ENCODE measurements around the gene TMIGD2. TPM values are rescaled to one million over a fixed set of nuclear protein-coding genes. Genes with fewer than 3 reads are reported as not detected.
"Not testable (repeated sequence)": the region's sequence is repeated elsewhere in the genome, so short reads cannot be mapped to it uniquely, and the experiment has no call there.

Gene TMIGD2
- total RNA-seq, 1 donor from 2014 or later: 0.20 TPM

DNA sequence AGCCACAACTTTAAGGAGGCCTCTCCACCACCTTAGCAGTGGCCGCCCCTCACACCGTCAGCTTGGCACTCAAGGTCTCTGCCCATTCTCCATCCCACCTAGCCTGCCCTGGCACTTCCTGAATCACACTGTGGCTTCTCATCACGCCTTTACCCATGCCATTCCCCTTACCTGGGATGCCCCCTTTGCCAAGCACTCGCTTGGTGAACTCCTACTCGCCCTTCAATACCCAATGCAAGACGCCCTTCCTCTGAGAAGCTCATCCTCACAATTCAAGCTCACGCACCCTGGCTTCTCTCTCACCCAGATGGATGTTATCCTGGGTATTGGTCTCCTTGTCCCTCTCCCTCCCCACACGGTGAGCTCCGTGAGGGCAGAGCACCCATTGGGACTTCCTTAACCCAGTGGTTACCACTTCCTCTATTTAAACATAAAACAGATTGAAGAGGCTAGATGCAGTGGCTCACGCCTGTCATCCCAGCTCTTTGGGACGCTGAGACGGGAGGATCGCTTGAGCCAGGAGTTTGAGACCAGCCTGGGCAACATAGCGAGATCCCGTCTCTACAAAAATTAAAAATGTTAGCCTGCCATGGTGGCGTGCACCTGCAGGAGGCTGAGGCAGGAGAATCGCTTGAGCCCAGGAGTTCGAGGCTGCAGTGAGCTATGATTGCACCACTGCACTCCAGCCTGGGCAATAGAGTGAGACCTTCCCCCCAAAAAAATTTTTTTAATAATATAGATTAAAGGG, 35.8 kb downstream of the TMIGD2 start:
- no peak for ATAC-seq

DNA sequence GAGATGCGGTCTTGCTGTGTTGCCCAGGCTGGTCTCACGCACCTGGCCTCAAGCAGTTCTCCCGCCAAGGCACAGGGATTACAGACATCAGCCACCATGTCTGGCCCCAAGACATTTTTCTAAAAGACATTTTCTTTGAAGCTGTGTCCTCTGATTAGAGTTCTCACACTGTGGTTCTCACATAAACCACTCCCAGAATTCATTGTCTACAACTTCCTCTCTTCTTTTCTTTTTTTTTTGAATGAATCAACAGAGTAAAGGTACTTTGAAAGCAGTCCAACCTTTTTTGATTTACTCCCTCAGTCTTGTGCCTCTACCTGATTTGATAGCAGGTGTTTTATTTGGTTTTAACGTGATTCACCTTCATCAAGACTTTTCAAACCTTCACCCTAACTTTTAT, 37.4 kb downstream of the TMIGD2 start:
- no peak for ATAC-seq

DNA sequence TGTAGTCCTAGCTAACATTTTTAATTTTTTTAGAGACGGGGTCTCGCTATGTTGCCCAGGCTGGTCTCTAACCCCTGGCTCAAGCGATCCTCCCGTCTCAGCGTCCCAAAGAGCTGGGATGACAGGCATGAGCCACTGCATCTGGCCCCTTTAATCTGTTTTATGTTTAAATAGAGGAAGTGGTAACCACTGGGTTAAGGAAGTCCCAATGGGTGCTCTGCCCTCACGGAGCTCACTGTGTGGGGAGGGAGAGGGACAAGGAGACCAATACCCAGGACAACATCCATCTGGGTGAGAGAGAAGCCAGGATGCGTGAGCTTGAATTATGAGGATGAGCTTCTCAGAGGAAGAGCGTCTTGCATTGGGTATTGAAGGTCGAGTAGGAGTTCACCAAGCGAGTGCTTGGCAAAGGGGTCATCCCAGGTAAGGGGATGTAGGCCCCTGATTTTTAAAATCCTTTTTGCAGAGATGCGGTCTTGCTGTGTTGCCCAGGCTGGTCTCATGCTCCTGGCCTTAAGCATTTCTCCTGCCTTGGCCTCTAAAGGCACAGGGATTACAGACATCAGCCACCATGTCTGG, 41.5 kb downstream of the TMIGD2 start:
- ATAC-seq: no peak

DNA sequence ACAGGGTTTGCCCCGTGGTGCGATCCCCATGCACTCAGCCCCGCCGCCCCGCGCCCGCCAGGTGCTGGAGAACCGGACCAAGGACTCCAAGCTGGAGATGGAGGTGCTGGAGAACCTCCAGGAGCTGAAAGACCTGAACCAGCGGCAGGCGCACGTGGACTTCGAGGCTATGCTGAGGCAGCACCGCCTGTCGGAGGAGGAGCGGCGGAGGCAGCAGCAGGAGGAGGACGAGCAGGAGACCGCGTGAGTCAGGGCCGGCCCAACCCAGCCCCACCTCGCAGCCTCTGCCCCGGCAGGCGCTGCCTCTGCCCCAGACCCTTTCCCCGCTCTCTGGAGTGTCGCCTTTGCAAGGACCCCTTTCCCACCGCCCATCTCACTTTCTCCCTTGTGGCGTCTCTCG, 44.0 kb downstream of the TMIGD2 start:
- ATAC-seq: peak; percentile 12

DNA sequence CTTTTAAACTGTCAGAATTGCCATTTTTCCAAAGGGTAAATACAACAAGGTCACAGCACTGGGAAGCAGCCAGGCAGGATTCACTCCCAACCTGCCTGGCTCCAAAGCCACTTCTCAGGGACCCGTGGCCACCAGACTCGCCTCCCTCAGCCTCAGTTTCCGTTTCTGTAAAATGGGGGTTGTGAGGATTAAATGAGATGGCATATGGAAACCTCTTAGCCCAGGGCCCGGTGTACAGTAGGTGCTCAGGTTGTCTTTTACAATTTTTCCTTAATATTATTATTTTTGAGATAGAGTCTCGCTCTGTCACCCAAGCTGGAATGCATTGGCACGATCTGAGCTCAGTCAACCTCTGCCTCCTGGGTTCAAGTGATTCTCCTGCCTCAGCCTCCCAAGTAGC, 45.2 kb downstream of the TMIGD2 start:
- no peak for ATAC-seq

DNA sequence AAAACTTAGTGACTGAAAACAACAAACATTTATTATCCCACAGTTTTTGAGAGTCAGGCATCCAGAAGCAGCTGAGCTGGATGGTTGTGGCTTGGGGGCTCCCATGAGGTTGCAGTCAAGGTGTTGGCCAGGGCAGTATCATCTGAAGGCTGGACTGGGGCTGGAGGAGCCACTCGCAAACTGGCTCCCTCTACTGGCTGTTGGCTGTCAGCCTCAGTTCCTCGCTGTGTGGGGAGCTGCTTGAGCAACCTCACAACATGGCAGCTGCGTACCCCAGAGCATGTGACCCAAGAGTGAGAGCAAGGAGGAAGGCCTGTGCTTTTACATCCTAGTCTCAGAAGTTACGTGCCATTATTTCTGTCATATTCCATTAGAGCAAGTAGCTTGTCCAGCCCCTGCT, 45.6 kb downstream of the TMIGD2 start:
- no peak for ATAC-seq

DNA sequence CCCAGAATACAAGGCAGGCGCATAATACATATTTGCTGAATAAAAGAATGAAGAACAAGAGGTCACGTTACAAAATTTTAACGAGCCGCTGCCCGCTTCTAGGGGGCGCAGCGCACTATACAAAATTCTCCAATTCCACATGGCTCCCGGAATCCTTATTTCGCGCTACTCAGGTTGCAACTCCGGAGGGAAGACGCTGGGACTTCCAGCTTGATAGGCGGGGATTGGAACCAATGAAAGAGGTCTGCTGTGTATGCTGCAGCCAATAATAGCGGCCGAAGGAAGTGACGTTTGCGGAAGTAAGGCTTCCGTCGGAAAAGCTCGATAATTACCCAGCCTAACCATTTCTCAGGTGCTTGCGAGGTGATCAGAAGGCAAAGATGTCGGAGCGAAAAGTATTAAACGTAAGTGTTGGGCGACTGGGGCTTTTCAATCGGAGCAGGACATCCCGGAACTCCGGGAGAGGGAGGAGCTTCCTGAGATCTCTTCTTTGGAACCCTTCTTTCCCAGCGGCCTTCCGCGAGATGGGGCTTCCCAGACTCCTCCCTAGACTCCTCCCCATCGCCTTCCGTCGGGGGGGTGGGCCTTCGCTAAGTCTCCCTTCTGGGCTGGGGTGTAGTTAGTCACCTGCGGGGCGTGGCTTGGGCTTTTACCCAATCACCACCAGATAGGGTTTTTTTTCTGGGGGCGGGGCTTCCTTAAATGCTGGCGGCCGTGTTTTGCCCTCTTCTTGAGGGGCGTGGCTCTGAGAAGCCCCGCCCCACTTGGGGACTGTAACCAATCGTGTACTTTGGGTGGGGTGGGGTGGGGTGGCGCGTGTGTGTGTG, 55.2 kb downstream of the TMIGD2 start, which contains the start of gene YJU2:
Gene YJU2, plus strand, starts transcription at position 314 of the 827 bp plus-strand sequence. Its CDS starts 67 bp downstream, at position 381.
- ATAC-seq: peak; percentile 99

DNA sequence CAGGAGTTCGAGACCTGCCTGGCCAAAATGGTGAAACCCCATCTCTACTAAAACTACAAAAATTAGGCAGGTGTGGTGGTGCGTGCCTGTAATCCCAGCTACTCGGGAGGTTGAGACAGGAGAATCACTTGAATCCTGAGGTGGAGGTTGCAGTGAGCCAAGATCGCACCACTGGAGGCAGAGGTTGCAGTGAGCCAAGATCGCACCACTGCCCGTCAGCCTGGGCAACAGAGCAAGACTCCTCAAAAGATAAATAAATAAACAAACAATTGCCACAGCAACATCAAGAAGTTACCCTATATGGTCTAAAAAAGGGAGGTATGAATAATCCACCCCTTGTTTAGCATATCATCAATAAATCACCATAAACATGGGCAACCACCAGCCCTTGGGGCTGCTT, 56.3 kb downstream of the TMIGD2 start:
- not testable (repeated sequence) for ATAC-seq

Other genes with a start within 250 kb of the TMIGD2 start
- gene ZBTB7A, start 235.5 kb downstream of the TMIGD2 start, total RNA-seq: 53.7 TPM
- 114 TPM for gene MAP2K2, start 178.3 kb downstream of the TMIGD2 start, total RNA-seq
- gene CREB3L3, start 148.8 kb downstream of the TMIGD2 start, total RNA-seq: not detected
- 13.2 TPM for gene SIRT6, start 119.8 kb downstream of the TMIGD2 start, total RNA-seq
- 0.08 TPM for gene ANKRD24, start 119.7 kb downstream of the TMIGD2 start, total RNA-seq
- 0.44 TPM for gene EBI3, start 72.9 kb downstream of the TMIGD2 start, total RNA-seq
- gene YJU2, start 55.3 kb downstream of the TMIGD2 start, total RNA-seq: 20.1 TPM
- not detected for gene SHD, start 23.1 kb downstream of the TMIGD2 start, total RNA-seq
- gene FSD1, start 2.2 kb upstream of the TMIGD2 start, total RNA-seq: 0.36 TPM
- 97.3 TPM for gene STAP2, start 36.4 kb upstream of the TMIGD2 start, total RNA-seq
- 22.0 TPM for gene MPND, start 41.2 kb upstream of the TMIGD2 start, total RNA-seq
- 114 TPM for gene SH3GL1, start 98.2 kb upstream of the TMIGD2 start, total RNA-seq
- 17.3 TPM for gene CHAF1A, start 100.3 kb upstream of the TMIGD2 start, total RNA-seq
- gene UBXN6, start 155.4 kb upstream of the TMIGD2 start, total RNA-seq: 68.9 TPM
- gene HDGFL2, start 169.9 kb upstream of the TMIGD2 start, total RNA-seq: 19.2 TPM
- gene PLIN4, start 216.1 kb upstream of the TMIGD2 start, total RNA-seq: 0.96 TPM
- 2.4 TPM for gene PLIN5, start 232.8 kb upstream of the TMIGD2 start, total RNA-seq
- 24.9 TPM for gene LRG1, start 237.6 kb upstream of the TMIGD2 start, total RNA-seq